Measurements from ENCODE around the gene NUDT6.
"Not testable (repeated sequence)": the region's sequence is repeated elsewhere in the genome, so short reads cannot be mapped to it uniquely, and the experiment has no call there.

The NUDT6 gene

DNA sequence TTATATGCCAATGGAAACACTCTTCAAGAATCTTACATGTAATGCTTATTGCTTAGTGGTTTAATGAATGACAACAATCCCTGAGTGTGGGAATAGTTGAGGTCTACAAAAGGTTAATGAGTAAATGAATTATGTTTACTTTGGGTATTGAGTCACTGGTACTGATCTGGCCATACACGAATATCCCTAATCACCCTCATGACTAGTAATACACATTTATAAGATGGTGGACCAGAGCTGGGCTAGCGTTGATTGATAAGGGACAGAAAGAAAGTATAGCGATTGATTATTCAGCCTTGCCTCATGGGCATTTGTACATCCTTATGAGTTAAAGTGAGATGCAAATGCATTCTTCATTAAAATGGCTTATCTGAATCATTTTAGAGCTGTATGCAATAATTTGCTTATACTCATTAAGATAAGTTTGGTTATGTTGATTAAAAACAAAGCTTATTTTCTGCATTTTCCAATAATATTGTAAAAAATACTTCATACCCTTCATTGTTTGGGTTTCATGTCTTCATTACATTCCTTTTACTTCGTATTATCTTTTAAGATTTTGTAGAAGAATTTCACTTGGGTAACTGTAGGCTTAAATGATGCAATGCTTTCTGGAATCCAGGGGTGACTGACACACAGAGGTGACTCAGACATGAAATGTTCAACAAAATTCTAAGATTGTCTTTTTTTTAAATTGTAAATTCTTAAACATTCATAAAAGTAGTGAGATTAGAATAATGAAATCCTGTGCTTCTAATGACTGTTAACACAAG lies 48.4 kb downstream of the NUDT6 start:
- no peak for DNase-seq

DNA sequence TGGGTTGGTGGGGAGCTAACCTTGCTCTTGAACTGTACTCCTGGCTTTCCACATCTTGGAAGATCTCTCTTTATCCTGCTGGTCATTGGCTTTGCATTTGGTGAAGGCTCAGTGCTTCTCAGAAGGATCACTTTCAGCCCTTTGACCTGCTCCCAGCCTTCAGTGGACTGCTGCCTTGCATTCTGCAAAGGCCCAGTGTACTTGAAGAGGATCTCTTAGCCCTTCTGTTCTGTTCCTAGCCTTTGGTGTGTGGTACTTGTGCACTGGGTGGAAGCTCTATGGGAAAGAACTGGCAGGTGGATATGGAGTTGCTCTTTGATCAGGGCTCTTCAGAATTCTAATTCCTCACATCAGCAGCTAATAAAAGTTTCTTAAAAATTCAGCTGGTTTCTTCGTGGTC lies 49.3 kb downstream of the NUDT6 start:
- DNase-seq = no peak

DNA sequence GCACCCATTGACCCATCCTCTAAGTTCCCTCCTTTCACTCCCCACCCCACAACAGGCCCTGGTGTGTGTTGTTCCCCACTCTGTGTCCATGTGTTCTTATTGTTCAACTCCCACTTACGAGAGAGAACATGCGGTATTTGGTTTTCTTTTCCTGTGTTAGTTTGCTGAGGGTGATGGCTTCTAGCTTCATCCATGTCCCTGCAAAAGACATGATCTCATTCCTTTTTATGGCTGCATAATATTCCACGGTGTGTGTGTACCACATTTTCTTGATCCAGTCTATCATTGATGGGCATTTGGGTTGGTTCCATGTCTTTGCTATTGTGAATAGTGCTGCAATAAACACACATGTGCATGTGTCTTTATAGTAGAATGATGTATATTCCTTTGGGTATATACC lies 54.2 kb downstream of the NUDT6 start:
- DNase-seq = not testable (repeated sequence)

DNA sequence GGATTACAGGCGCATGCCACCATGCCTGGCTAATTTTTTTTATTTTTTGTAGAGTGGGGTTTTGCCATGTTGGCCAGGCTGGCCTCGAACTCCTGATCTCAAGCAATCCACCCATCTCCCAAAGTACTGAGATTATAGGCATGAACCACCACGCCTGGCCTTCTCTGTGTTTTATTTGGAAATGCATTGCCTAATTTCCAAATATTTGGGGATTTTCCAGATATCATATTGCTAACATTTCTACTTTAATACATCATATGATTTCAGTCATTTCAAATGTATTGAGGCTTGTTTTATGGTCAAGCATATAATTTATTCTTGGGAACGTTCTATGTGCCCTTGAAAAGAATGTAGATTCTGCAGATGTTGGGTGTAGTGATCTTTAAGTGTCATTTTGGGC lies 57.0 kb downstream of the NUDT6 start:
- DNase-seq = no peak

DNA sequence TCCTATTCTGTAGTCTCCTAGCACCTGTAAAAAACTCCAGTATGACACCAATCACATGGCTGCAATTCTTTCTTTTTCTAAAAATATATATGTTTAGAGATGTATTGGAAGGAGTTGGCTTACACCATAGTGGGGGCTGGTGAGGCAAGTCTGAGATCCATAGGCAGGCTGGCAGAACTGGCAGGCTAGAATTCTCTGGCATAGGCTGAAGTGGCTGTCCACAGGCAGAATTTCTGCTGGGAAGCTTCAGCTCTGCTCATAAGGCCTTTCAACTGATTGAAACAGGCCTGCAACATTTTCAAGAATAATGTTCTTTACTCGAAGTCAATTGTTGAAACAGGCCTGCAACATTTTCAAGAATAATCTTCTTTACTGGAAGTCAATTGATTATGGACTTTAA lies 58.8 kb downstream of the NUDT6 start:
- no peak for DNase-seq

DNA sequence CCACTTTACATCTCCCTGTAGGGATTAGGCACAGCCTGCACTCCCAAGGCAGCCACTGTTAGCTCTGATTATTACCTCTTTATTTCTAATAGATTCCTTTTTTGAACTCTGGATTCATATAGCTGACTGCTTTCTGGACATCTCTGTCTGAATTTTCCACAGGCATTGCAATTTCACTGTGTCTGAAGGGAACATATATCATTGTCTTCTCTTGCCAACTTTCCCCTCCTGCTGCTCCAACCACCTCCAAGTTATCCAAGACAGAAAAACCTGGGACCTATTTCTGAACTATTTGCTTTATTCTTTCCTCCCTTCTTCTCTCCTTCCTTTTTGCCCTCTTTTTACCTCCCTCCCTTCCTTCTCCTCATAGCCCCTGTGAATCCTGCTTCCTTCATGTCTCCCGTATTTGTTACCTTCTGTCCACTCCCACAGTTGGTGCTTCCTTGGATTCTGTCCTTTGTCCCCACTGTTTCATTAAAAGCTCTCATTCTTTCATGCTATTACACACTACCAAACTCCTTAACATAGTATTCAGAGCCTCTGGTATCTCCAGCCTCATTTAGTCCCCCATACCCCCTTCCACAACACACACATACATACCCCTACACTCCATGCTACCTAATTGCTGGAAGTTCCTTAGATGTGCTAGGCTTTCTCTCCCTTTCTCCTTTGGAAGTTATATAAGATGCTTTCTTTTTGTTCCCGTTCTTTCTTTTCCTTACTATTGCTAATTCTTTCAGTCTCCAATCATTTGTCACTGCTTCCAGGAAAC lies 61.0 kb downstream of the NUDT6 start:
- no peak for DNase-seq

DNA sequence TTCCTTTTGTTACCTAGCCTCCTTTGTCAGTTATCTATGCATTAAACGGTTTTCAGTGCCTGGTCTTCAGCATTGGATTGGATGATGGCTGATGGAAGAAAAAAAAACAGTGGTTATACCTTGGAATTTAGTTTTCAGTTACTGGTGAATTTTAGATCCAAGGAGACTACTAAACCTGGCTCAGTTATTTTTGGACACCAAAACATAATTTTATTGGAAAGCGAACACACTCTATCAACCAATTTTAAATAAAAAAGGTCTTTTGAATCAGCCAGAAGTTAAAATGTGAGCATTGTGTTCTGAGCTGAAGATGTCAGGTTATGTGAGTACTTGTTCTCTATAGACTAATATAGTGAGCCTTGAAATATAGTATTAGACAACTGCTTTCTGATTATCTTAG lies 63.7 kb downstream of the NUDT6 start:
- DNase-seq = no peak

DNA sequence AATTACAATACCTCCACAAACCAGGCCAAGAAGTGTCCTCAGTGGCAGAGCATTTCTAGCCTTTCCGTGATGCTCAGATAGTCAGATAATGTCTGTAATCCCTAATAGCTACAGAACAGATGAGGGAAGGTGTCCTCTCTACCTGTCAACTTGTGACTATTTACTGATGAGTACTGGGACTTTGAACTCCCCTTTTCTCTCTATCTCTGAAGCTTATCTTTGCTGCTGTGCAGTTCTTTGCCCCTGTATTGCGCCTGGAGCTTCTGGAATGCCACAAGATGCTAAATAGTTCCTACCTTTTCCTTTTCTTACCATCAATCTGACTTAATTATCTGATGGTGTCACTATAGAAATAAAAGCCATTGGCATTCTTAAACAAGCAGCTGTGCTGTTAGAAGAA lies 65.2 kb downstream of the NUDT6 start:
- no peak for DNase-seq

DNA sequence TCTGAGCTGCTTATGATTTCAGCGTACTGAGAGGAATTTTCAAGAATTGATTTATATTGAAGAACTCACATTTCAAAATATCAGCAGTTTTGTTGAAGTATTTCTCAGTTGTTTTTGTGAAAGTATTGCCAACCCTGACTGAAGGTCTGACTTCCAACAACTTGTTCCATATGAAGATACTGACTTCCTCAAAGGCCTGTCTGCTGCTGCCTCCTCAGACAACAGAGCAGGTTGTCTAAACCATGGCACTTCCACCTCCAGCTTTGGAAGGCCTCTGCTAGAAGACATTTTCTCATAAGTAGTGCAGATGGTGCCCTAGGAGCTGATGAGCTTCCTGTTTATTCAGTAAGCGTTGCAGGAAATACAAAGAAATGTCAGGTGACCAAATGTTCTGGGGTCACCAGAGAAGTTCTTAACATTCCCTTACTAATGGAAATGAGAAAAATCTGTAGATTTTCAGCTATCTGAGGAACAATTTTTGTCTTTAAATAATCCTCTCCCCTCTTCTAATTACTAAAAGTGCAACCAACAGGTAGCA lies 67.0 kb downstream of the NUDT6 start:
- no peak for DNase-seq

DNA sequence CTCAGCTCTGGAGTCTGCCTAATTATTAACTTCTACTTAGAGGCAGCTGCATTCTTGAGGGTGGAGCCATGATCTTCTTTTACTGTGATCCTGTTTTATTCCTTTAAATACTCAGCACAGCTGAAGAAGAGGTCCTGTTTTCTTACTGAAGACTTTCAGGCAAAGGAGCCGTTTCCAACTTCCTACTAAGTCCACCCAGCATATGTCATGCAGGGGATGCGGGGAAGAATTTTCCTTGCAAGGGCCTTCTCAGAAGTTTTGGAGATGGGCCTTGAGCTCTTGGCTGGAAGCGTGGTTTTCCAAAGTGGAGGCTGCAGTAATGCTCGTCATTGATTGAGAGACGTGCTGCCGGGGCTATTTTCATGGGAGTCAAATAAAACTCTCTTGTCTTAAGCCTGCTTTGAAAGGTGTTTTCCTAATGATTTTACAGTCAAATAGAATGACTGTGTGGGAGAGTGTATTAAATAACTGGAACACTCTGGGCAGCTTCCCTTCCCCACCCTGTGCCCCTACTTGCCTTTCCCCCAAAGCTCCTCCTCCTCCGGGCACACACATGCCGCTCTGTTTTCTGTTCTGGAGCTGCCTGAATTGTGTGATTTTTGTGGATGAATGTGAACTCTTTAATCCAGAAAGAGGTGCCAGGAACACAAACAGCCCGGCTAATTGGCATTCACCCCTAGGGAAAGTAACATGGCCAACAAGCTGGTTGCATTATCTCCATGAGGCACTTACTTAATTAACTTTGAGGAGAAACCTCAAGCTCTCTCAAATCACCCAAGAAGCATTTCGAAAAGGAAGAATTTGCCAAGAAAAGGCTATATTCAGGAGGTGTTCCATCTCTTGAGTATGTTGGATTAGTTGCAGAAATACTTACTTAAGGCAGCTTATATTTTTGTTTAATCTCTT lies 67.7 kb downstream of the NUDT6 start:
- DNase-seq = no peak

DNA sequence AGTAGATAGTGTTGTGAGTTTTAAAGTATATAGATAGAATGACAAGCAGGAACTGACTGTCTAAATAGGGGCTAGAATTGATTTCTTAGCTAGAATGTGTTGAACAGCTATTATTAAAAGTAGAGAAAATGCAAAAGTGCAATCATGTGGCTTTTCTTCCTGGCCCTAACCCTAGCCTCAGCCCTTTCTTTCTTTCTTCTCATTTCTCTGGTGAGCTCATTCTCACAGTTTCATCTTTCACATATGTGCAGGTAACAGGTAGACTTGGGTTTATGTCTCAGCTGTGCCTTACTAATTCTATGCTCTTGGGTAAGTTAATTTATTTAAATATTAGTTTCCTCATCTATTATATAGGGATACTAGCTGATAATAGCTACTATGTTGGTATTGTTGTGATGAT lies 70.8 kb downstream of the NUDT6 start:
- DNase-seq = no peak

DNA sequence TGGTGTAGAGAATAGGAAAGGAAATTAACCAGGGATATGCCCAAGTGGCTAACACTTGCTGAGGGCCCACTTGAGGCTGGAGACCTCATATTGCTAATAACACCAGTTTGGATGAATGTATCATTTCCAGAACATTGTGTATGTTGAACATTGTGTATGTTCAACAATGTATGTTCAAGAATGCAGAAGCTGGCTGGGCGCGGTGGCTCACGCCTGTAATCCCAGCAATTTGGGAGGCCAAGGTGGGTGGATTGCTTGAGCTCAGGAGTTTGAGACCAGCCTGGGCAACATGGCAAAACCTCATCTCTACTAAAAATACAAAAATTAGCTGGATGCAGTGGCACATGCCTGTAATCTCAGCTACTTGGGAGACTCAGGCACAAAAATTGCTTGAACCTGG lies 72.6 kb downstream of the NUDT6 start:
- not testable (repeated sequence) for DNase-seq

DNA sequence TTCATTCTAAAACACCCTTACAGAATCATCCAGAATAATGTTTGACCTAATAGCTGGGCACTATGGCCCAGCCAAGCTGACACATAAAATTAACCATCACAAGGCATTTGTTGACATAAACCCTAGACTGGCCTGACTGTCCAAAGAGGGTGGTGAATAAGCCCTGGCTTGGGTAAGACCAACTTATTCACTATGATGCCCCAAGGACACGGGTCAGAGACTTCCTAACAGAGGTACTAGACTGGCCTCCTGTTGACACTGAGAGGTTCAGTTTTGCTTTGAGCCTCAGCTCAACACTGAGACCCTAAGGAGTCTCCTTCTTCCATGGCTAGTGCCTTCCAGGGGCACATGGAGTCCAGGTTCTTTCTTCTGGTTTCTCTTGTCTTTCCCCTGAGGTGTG lies 74.5 kb downstream of the NUDT6 start:
- DNase-seq = no peak

DNA sequence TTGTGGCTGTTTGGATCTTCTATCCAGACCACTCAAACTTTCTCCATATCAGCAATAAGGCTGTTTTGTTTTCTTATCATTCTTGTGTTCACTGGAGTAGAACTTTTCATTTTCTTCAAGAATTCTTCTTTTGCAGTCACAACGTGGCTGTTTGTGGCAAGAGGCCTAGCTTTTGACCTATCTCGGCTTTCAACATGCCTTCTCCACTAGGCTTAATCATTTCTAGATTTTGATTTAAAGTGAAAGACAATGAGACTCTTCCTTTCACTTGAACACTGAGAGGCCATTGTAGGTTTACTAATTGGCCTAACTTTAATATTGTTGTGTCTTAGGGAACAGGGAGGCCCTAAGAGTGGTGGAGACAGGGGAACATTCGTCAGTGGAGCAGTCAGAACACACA lies 76.6 kb downstream of the NUDT6 start:
- no peak for DNase-seq

DNA sequence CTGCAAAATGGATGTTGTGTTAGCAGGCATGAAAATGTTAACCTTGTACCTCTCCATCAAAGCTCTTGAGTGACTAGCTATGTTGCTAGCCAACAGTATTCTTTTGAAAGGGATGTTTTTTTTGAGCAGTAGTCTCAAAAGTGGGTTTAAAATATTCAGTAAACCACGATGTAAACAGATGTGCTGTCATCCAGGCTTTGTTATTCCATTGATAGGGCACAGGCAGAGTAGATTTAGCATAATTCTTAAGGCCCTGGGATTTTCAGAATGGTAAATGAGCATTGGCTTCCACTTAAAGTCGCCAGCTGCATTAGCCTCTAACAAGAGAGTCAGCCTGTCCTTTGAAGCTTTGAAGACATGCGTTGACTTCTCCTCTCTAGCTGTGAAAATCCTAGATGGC lies 77.3 kb downstream of the NUDT6 start:
- no peak for DNase-seq

DNA sequence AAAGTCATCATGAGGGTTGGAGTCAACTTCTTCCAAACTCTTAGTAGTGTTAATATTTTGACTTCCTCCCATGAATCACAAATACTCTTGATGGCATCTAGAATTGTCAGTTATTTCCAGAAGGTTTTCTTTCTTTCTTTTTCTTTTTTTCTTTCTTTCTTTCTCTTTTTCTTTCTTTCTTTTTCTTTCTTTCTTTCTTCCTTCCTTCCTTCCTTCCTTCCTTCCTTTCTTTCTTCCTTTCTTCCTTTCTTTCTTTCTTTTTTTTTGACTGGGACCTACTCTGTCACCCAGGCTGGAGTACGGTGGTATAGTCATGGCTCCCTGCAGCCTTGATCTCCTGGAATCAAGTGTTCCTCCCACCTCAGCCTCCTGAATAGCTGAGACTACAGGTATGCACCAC lies 78.0 kb downstream of the NUDT6 start:
- DNase-seq = not testable (repeated sequence)

DNA sequence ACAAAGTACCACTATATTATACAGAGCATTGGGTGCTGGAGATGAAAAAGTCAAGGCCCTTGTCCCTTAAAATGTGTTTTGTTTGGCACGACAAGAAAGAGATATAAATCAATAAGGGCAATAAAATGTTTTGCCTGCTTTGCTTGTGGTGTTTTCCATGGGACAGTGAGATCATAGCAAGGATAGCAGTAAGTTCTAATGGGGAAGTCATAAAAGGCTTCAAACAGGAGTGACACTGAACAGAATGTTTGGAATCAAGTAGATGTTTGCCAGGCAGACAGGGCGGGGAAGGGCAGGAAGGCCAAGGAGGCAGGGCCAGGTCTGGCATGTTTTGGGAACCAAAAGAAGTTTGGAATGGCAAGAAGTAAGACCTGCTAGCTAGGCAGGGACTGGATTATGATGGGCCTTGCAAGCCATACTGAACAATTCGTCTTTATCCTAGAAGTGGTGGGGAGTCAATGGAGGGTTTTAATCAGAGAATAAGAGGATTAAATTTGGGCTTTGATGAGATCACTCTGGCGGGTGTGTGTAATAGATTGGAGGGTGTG lies 79.3 kb downstream of the NUDT6 start:
- DNase-seq = no peak
